B cell (primary cell): ENCODE data around the gene PAK2. TPM values are rescaled to one million over a fixed set of nuclear protein-coding genes. Genes with fewer than 3 reads are reported as not detected.

Experiments
- ATAC-seq: fragments of 200-7000 bp; cut with Tn5 transposase; one replicate; pipeline ENCODE4 v1.10.0; 2021; ENCODE audit warnings: low read depth, mild to moderate bottlenecking, moderate number of reproducible peaks, moderate library complexity
- CTCF ChIA-PET: fragments of 350-600 bp; sonication (Branson Sonifier 250); formaldehyde crosslinking; loops from one replicate; lab custom pipeline; 2021; ENCODE audit warnings: antibody characterized with exemption, inconsistent platforms; lab: Charles Lee
- POLR2A ChIA-PET: fragments of 350-600 bp; sonication (Branson Sonifier 250); formaldehyde crosslinking; loops from one replicate; lab custom pipeline; 2021; ENCODE audit warnings: antibody characterized with exemption; lab: Charles Lee
- DNase-seq: peaks from one replicate; pipeline ENCODE4 v3.0.0; 2013
- H2AFZ ChIP-seq: 2 replicates; pipeline ENCODE4 v1.6.1; 2012; ENCODE audit warnings: mild to moderate bottlenecking, low read depth, low read length; ENCODE audit not compliant: insufficient read depth, poor library complexity, severe bottlenecking
- H3K27ac ChIP-seq, 2 donors: 1 replicate in 1 of 2; 2 replicates in 1 of 2; pipeline ENCODE4 v1.5.1; 2012 to 2013; ENCODE audit warnings: low read length in 2 of 2, mild to moderate bottlenecking in 2 of 2, moderate library complexity in 1 of 2
- H3K27me3 ChIP-seq, 4 experiments: fragments of 200-600 bp in 1 of 4; sonication (generic) in 1 of 4; replicated peaks in 1 of 4; 1 replicate in 2 of 4; 2 replicates in 2 of 4; pipeline versions ENCODE4 v1.6.1 to v1.7.0; 2013 to 2016; ENCODE audit warnings: low read length in 3 of 4, mild to moderate bottlenecking in 2 of 4, mixed read lengths in 1 of 4, moderate library complexity in 1 of 4; ENCODE audit not compliant: insufficient read depth in 4 of 4, control insufficient read depth in 3 of 4; ENCODE audit errors: control extremely low read depth in 1 of 4
- H3K36me3 ChIP-seq, 2 experiments: replicated peaks in 1 of 2; 1 replicate in 1 of 2; 2 replicates in 1 of 2; pipeline versions ENCODE4 v1.6.1 to v1.7.1; 2013; ENCODE audit warnings: low read length in 1 of 2; ENCODE audit not compliant: insufficient read depth in 2 of 2, control insufficient read depth in 1 of 2; ENCODE audit errors: control extremely low read depth in 1 of 2, extremely low read depth in 1 of 2
- H3K4me1 ChIP-seq, 2 donors: fragments of 200-600 bp in 1 of 2; sonication (generic) in 1 of 2; 1 replicate in 1 of 2; 2 replicates in 1 of 2; pipeline versions ENCODE4 v1.5.1 to v1.6.1; 2013 to 2017; ENCODE audit warnings: low read length in 2 of 2; ENCODE audit not compliant: control insufficient read depth in 2 of 2, insufficient read depth in 2 of 2
- H3K4me2 ChIP-seq: replicated peaks from 2 replicates; pipeline ENCODE3; 2012; ENCODE audit warnings: mild to moderate bottlenecking, low read depth, low read length; ENCODE audit not compliant: poor library complexity, severe bottlenecking
- H3K4me3 ChIP-seq, 5 experiments: fragments of 200-600 bp in 1 of 5; sonication (generic) in 1 of 5; 1 replicate in 3 of 5; 2 replicates in 2 of 5; pipeline versions ENCODE4 v1.5.1 to v1.7.0; 2011 to 2016; ENCODE audit warnings: low read length in 4 of 5, mild to moderate bottlenecking in 4 of 5, low read depth in 2 of 5, control low read depth in 1 of 5, moderate library complexity in 1 of 5; ENCODE audit not compliant: insufficient read depth in 1 of 5; ENCODE audit errors: control extremely low read depth in 1 of 5, extremely low read depth in 1 of 5
- H3K79me2 ChIP-seq: fragments of 200-600 bp; sonication (generic); one replicate; pipeline ENCODE4 v1.6.0; 2016; ENCODE audit warnings: low read length; ENCODE audit not compliant: control insufficient read depth, insufficient read depth
- H3K9ac ChIP-seq: fragments of 200-600 bp; sonication (generic); 2 replicates; pipeline ENCODE4 v1.6.1; 2017; ENCODE audit warnings: mild to moderate bottlenecking, low read length, moderate library complexity
- H3K9me3 ChIP-seq, 3 donors: one replicate each; pipeline versions ENCODE4 v1.6.1 to v1.7.1; 2013; ENCODE audit warnings: low read length in 2 of 3; ENCODE audit not compliant: control insufficient read depth in 2 of 3, insufficient read depth in 1 of 3; ENCODE audit errors: control extremely low read depth in 1 of 3
- H4K20me1 ChIP-seq: 2 replicates; pipeline ENCODE4 v1.6.0; 2012; ENCODE audit warnings: mild to moderate bottlenecking, low read length; ENCODE audit not compliant: insufficient read depth, control insufficient read depth, poor library complexity, severe bottlenecking
- H3K27ac Mint-ChIP-seq: one replicate; pipeline ENCODE4 v1.8.0; 2021; ENCODE audit warnings: mixed read lengths
- H3K27me3 Mint-ChIP-seq: one replicate; pipeline ENCODE4 v1.8.0; 2021; ENCODE audit warnings: mixed read lengths
- H3K4me1 Mint-ChIP-seq: one replicate; pipeline ENCODE4 v1.8.0; 2021; ENCODE audit warnings: mixed read lengths
- H3K4me3 Mint-ChIP-seq: one replicate; pipeline ENCODE4 v1.8.0; 2021; ENCODE audit warnings: mixed read lengths
- H3K9me3 Mint-ChIP-seq: one replicate; pipeline ENCODE4 v1.8.0; 2022; ENCODE audit warnings: mixed read lengths; ENCODE audit not compliant: insufficient read depth
- EZH2 ChIP-seq: IDR thresholded peaks from 2 replicates; pipeline ENCODE4 v1.6.1; 2012; ENCODE audit warnings: borderline replicate concordance, low read depth, mild to moderate bottlenecking, moderate library complexity, low read length; ENCODE audit not compliant: insufficient read depth, poor library complexity, severe bottlenecking
- WGBS: methylation state at CpG from one replicate; pipeline ENCODE4 v1.1.5; 2013; ENCODE audit warnings: missing lambda C conversion rate; ENCODE audit not compliant: insufficient coverage; 5-methylcytosine and 5-hydroxymethylcytosine counted together
- intact Hi-C: fragments of 100-400 bp; cut with micrococcal nuclease; formaldehyde crosslinking; loops from one replicate; pipeline ENCODE4 v1.10.0; 2022
- polyA plus RNA-seq: library from polyadenylated mRNA; depleted of rRNA; stranded (reverse); fragments of >200 nt; gene quantifications from 2 replicates; pipeline ENCODE4 v1.2.3, GENCODE V29; 2012
- total RNA-seq, 2 donors: library from RNA; stranded (reverse); fragments of 120-200 nt in 1 of 2; gene quantifications; 1 replicate in 1 of 2; 2 replicates in 1 of 2; pipeline versions ENCODE4 v1.2.3 to v1.2.4, GENCODE V29; 2013 to 2022
- TF ChIP-seq, protein P1 (sequence below): fragments of 200-600 bp; IDR thresholded peaks from one replicate; pipeline ENCODE4 v1.8.0; 2022; ENCODE audit warnings: antibody characterized with exemption, mild to moderate bottlenecking

Gene PAK2
- total and polyA plus RNA-seq, 2 donors (not counting 1 experiment from before 2014, with no cell fraction given) = 16.4 to 81.7 TPM

DNA sequence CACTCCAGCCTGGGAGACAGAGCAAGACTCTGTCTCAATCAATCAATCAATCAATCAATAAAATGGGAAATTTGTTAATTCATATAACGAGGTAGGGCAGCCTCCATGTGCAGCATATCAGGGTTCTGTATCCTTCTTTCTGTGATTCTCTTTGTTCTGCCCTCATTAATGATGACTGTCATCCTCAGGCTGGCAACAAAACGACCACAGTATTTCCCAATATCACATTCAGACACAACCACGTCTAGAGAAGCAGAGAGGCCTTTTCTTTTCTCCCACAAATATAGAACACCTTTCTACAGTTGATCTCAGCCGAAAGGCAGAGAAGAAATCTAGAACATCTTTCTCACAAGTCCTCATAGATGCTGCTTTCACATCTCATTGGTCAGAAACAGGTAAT is 38.9 kb upstream of the PAK2 start:
- peaks cover 12% of the 10 kb centered on the region for H3K4me1 Mint-ChIP-seq
- Histone ChIP-seq H3K36me3 (no peaks in the 10 kb centered on the region), H3K4me3 (no peak overlapping the region), H3K9ac (no peak overlapping the region), H3K4me1 (no peaks in the 10 kb centered on the region), H2AFZ (no peak overlapping the region), H3K4me2 (no peak overlapping the region), H3K27me3 (no peaks in the 10 kb centered on the region), H3K27ac (no peak overlapping the region), H3K79me2 (no peaks in the 10 kb centered on the region), H3K9me3 (peaks cover 0 to 3% (median 0%) of the 10 kb centered on the region in 3 donors), H4K20me1 (no peaks in the 10 kb centered on the region)
- WGBS = 91% methylated on average over 4 of the region's 4 CpGs
- CTCF ChIA-PET = no interaction called here
- DNase-seq (no peak), ATAC-seq (no peak)
- no peak overlapping the region for H3K4me3 Mint-ChIP-seq
- H3K27ac Mint-ChIP-seq = no peak overlapping the region
- intact Hi-C loops = no loop called here
- no peaks in the 10 kb centered on the region for H3K9me3 Mint-ChIP-seq
- TF ChIP-seq EZH2 = no peak
- TF ChIP-seq, protein P1, sequence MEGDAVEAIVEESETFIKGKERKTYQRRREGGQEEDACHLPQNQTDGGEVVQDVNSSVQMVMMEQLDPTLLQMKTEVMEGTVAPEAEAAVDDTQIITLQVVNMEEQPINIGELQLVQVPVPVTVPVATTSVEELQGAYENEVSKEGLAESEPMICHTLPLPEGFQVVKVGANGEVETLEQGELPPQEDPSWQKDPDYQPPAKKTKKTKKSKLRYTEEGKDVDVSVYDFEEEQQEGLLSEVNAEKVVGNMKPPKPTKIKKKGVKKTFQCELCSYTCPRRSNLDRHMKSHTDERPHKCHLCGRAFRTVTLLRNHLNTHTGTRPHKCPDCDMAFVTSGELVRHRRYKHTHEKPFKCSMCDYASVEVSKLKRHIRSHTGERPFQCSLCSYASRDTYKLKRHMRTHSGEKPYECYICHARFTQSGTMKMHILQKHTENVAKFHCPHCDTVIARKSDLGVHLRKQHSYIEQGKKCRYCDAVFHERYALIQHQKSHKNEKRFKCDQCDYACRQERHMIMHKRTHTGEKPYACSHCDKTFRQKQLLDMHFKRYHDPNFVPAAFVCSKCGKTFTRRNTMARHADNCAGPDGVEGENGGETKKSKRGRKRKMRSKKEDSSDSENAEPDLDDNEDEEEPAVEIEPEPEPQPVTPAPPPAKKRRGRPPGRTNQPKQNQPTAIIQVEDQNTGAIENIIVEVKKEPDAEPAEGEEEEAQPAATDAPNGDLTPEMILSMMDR = no peak
- H3K27me3 Mint-ChIP-seq = no peaks in the 10 kb centered on the region
- POLR2A ChIA-PET = interaction anchor here (0.6 kb wide), 1 partner anchor 144 kb away, joined by 6 read pairs; no protein-coding TSS in a partner anchor

DNA sequence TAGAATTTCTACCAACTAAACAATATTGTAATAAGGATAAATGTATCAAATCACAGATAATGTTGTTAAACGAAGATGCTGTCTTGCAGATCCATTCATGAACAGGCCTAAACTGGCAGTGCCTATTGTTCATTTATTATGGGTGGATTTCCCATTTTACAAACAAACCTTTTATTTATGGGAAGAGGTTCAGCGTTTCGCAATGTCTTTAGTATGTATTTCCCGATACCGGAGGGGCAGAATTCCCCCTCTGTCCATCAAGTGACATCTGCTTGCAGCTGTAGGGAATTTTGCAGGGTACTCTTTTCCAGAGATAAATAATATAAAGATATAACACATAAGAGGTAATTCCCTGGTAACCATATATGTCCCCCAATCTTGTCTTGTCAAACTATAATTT is 33.3 kb upstream of the PAK2 start:
- H3K4me2 ChIP-seq = no peak overlapping the region

More for the DNA sequence above, 33.3 kb upstream of the PAK2 start:
- H3K4me1 Mint-ChIP-seq = peaks cover 4% of the 10 kb centered on the region
- Histone ChIP-seq H4K20me1 (no peaks in the 10 kb centered on the region), H3K27me3 (no peaks in the 10 kb centered on the region), H3K4me1 (peaks cover 3% of the 10 kb centered on the region in 2 donors), H3K9me3 (no peaks in the 10 kb centered on the region), H3K9ac (no peak overlapping the region), H3K27ac (no peak overlapping the region), H3K79me2 (no peaks in the 10 kb centered on the region), H3K36me3 (no peaks in the 10 kb centered on the region), H2AFZ (no peak overlapping the region), H3K4me3 (no peak overlapping the region)
- TF ChIP-seq, protein P1 = no peak
- no peak for TF ChIP-seq EZH2
- DNase-seq = no peak
- no peak for ATAC-seq
- CTCF ChIA-PET = interaction anchor here (1.8 kb wide), 1 partner anchor 97 kb away, joined by 5 read pairs; no protein-coding TSS in a partner anchor
- POLR2A ChIA-PET = no interaction called here
- H3K9me3 Mint-ChIP-seq = no peaks in the 10 kb centered on the region
- H3K27ac Mint-ChIP-seq = no peak overlapping the region
- no CpG with 5 or more reads among the region's 5 CpGs for WGBS
- intact Hi-C loops = no loop called here
- no peak overlapping the region for H3K4me3 Mint-ChIP-seq
- no peaks in the 10 kb centered on the region for H3K27me3 Mint-ChIP-seq
